H1 (cell line): ENCODE measurements around the gene CRNKL1. TPM values are rescaled to one million over a fixed set of nuclear protein-coding genes. Genes with fewer than 3 reads are reported as not detected.

Experiments
- ASH2L ChIP-seq: fragments of 200-600, 300-600 bp; sonication (generic); IDR thresholded peaks from one replicate; pipeline ENCODE4 v1.7.1; 2017; ENCODE audit warnings: low read length
- CHD2 ChIP-seq: IDR thresholded peaks from 2 replicates; pipeline ENCODE4 v1.6.1; 2012; ENCODE audit warnings: low read length, improper control_type of control experiment
- CREB1 ChIP-seq: IDR thresholded peaks from 2 replicates; pipeline ENCODE4 v1.6.1; 2012; ENCODE audit warnings: inconsistent platforms
- EZH2 ChIP-seq: fragments of 200-600 bp; sonication (generic); IDR thresholded peaks from 2 replicates; pipeline ENCODE4 v1.7.1; 2012; ENCODE audit warnings: low read depth, mild to moderate bottlenecking, moderate library complexity, low read length, inconsistent platforms; ENCODE audit not compliant: severe bottlenecking
- GTF2F1 ChIP-seq: IDR thresholded peaks from 2 replicates; pipeline ENCODE4 v1.6.1; 2012; ENCODE audit warnings: low read depth, low read length, improper control_type of control experiment, borderline replicate concordance
- HDAC2 ChIP-seq, 2 experiments: fragments of 300-600 bp in 1 of 2; sonication (generic) in 1 of 2; IDR thresholded peaks; 2 replicates each; pipeline ENCODE4 v1.6.1; 2011 to 2012; ENCODE audit warnings: low read depth in 2 of 2, low read length in 2 of 2, mild to moderate bottlenecking in 2 of 2, moderate library complexity in 2 of 2, borderline replicate concordance in 1 of 2, inconsistent platforms in 1 of 2
- KDM4A ChIP-seq: IDR thresholded peaks from one replicate; pipeline ENCODE4 v1.7.1; 2012; ENCODE audit warnings: low read depth, mild to moderate bottlenecking, moderate library complexity, low read length, inconsistent platforms; ENCODE audit not compliant: severe bottlenecking
- MAFK ChIP-seq: IDR thresholded peaks from 2 replicates; pipeline ENCODE4 v1.6.1; 2012; ENCODE audit warnings: low read depth, mild to moderate bottlenecking, improper control_type of control experiment, low read length
- NRF1 ChIP-seq: IDR thresholded peaks from 2 replicates; pipeline ENCODE4 v1.6.1; 2011; ENCODE audit warnings: mild to moderate bottlenecking, low read depth, low read length, improper control_type of control experiment
- PHF8 ChIP-seq: fragments of 200-600 bp; sonication (generic); conservative IDR thresholded peaks from 2 replicates; pipeline ENCODE4 v1.7.1; 2012; ENCODE audit warnings: low read depth, mild to moderate bottlenecking, inconsistent platforms, low read length, moderate library complexity
- RBBP5 ChIP-seq: IDR thresholded peaks from 2 replicates; pipeline ENCODE4 v1.7.1; 2012; ENCODE audit warnings: low read depth, mild to moderate bottlenecking, inconsistent platforms, low read length, moderate library complexity, borderline replicate concordance
- SAP30 ChIP-seq: fragments of 300-600 bp; sonication (generic); IDR thresholded peaks from 2 replicates; pipeline ENCODE4 v1.7.1; 2012; ENCODE audit warnings: low read length, moderate library complexity, mild to moderate bottlenecking, inconsistent platforms; ENCODE audit not compliant: insufficient read depth, insufficient replicate concordance
- SIN3A ChIP-seq, 2 experiments: IDR thresholded peaks in 1 of 2; conservative IDR thresholded peaks in 1 of 2; 2 replicates each; pipeline ENCODE4 v1.6.1; 2011 to 2012; ENCODE audit warnings: low read length in 2 of 2, improper control_type of control experiment in 1 of 2, low read depth in 1 of 2, mild to moderate bottlenecking in 1 of 2
- SP4 ChIP-seq: IDR thresholded peaks from 2 replicates; pipeline ENCODE4 v1.6.1; 2012; ENCODE audit warnings: low read length, inconsistent platforms
- TAF1 ChIP-seq: IDR thresholded peaks from 2 replicates; pipeline ENCODE4 v1.6.1; 2011; ENCODE audit warnings: mild to moderate bottlenecking, low read depth, low read length
- TBP ChIP-seq: IDR thresholded peaks from 2 replicates; pipeline ENCODE4 v1.6.1; 2011; ENCODE audit warnings: low read depth, low read length, improper control_type of control experiment
- polyA plus RNA-seq, 7 experiments: library from polyadenylated mRNA; depleted of rRNA in 3 of 7; stranded (reverse) in 5 of 7; unstranded in 2 of 7; fragments of >200 nt in 5 of 7; fragments of 200-250 nt in 2 of 7; gene quantifications; 1 replicate in 5 of 7; 2 replicates in 1 of 7; 4 replicates in 1 of 7; pipeline versions ENCODE4 v1.2.1 to v1.2.3, GENCODE V29; 2011 to 2013; ENCODE audit warnings: missing spikeins in 2 of 7, mixed read lengths in 2 of 7
- total RNA-seq: library from RNA; stranded (reverse); fragmentation: NEBNext Ultra II Directional; extraction: Animal tissue kit (Norgen Biotek cat#: 25700); gene quantifications from 2 replicates; pipeline ENCODE4 v1.2.1, GENCODE V29; 2021
- TF ChIP-seq, protein P1 (sequence below): IDR thresholded peaks from 2 replicates; pipeline ENCODE4 v1.6.1; 2012; ENCODE audit warnings: inconsistent platforms
- TF ChIP-seq, protein P2 (sequence below): IDR thresholded peaks from 2 replicates; pipeline ENCODE4 v1.6.1; 2012; ENCODE audit warnings: inconsistent platforms
- TF ChIP-seq, protein P3 (sequence below), 3 experiments: IDR thresholded peaks; 1 replicate in 2 of 3; 2 replicates in 1 of 3; pipeline versions ENCODE4 v1.5.1 to v1.6.1; 2011; ENCODE audit warnings: low read length in 3 of 3, mild to moderate bottlenecking in 3 of 3, inconsistent platforms in 2 of 3, low read depth in 1 of 3, moderate library complexity in 1 of 3; ENCODE audit not compliant: insufficient read depth in 1 of 3; ENCODE audit errors: control extremely low read depth in 1 of 3

Gene CRNKL1
- total and polyA plus RNA-seq, 2 of the 8 experiments (the other 6 are each of a cell fraction or from before 2014, with no cell fraction given): 4.0 to 26.5 TPM

DNA sequence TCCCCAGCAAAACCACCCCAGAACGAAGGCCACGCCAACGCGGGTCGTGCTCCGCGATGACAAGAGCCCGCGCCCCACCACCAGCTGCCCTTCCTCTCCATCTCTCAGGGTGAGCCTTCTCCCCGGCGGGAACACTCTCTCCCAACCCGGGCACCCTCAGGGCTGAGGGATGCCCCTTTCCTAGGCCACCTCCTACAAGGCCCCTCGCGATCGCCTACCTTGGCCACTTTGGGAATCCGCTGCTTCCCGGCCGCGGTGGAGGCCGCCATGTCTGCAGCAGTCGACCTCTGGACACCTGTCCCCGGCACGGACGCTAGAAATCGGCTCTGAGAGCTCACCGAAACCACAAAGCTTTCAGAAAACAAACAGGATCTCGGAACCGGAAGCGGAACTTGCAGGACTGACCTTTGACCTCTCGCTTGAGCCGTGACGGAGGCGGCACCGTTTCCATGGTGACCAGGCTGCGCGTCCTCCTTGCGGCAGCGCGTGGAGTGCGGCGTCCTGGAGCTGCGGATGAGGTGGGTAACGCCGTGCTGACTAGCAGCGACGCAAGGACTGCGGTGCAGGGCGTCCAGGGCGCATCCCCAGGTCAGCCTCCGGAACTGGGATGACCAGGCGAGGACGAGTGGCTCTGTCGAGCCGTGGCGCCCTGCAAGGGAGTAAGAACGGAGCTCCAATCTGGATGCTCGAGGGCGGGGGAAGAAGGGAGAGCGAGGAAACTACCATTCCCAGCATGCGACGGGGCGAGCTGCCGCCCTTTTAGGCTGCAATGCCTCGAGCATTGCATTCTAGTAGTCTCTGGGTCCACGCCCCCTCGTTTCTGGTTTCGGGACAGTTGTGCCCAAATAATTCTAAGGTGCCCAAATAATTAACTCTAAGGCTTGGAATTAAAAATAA lies at the start of gene CRNKL1, which contains the start of gene CFAP61 (continued):
- TF ChIP-seq, protein P1, sequence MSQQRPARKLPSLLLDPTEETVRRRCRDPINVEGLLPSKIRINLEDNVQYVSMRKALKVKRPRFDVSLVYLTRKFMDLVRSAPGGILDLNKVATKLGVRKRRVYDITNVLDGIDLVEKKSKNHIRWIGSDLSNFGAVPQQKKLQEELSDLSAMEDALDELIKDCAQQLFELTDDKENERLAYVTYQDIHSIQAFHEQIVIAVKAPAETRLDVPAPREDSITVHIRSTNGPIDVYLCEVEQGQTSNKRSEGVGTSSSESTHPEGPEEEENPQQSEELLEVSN: peak; percentile 62; the same call in 1 of the 2 replicates
- peak; percentile 41 to 99; a peak in 3 of 4 replicates for TF ChIP-seq HDAC2 (IDR thresholded peaks at IDR 0.05; ENCODE audit: borderline replicate concordance in 1 of 2, low read depth in 2 of 2, low read length in 2 of 2)
- TF ChIP-seq KDM4A: peak; percentile 68
- TF ChIP-seq CREB1: peak; percentile 81
- TF ChIP-seq, protein P2, sequence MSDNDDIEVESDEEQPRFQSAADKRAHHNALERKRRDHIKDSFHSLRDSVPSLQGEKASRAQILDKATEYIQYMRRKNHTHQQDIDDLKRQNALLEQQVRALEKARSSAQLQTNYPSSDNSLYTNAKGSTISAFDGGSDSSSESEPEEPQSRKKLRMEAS: peak; percentile 97
- peak; percentile 92 for TF ChIP-seq ASH2L
- TF ChIP-seq, protein P3, sequence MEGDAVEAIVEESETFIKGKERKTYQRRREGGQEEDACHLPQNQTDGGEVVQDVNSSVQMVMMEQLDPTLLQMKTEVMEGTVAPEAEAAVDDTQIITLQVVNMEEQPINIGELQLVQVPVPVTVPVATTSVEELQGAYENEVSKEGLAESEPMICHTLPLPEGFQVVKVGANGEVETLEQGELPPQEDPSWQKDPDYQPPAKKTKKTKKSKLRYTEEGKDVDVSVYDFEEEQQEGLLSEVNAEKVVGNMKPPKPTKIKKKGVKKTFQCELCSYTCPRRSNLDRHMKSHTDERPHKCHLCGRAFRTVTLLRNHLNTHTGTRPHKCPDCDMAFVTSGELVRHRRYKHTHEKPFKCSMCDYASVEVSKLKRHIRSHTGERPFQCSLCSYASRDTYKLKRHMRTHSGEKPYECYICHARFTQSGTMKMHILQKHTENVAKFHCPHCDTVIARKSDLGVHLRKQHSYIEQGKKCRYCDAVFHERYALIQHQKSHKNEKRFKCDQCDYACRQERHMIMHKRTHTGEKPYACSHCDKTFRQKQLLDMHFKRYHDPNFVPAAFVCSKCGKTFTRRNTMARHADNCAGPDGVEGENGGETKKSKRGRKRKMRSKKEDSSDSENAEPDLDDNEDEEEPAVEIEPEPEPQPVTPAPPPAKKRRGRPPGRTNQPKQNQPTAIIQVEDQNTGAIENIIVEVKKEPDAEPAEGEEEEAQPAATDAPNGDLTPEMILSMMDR (IDR thresholded peaks at IDR 0.05; ENCODE audit: control extremely low read depth in 1 of 3, insufficient read depth in 1 of 3, low read depth in 1 of 3, low read length in 3 of 3): no peak
- peak; percentile 64 for TF ChIP-seq TBP
- TF ChIP-seq TAF1: peak; percentile 83
- peak; percentile 84; the same call in 1 of the 2 replicates for TF ChIP-seq RBBP5
- TF ChIP-seq SAP30: peak; percentile 98
- TF ChIP-seq NRF1: no peak
- TF ChIP-seq EZH2: no peak
- TF ChIP-seq PHF8: peak; percentile 75
- TF ChIP-seq SP4: no peak
- TF ChIP-seq CHD2: peak; percentile 75
- no peak for TF ChIP-seq MAFK
- TF ChIP-seq SIN3A (conservative IDR thresholded peaks at IDR 0.05 in 1 of 2, IDR thresholded peaks at IDR 0.05 in 1 of 2; ENCODE audit: low read depth in 1 of 2, low read length in 2 of 2): peak; percentile 97 to 100
- TF ChIP-seq GTF2F1: no peak
